GM12891 (cell line): ENCODE measurements around the gene ZNF862.
A peak's percentile ranks its signal among the peaks of the same experiment; 100 is the strongest.

Source experiments
- POLR2A ChIP-seq: IDR thresholded peaks from 2 replicates; pipeline ENCODE4 v1.6.1; 2011; ENCODE audit warnings: low read depth, low read length, control low read depth
- POLR2AphosphoS5 ChIP-seq: IDR thresholded peaks from 2 replicates; pipeline ENCODE4 v1.6.1; 2011; ENCODE audit warnings: low read depth, low read length, control low read depth
- POU2F2 ChIP-seq: IDR thresholded peaks from 2 replicates; pipeline ENCODE4 v1.6.1; 2011; ENCODE audit warnings: low read depth, mild to moderate bottlenecking, control low read depth, low read length, moderate library complexity
- TAF1 ChIP-seq: IDR thresholded peaks from 2 replicates; pipeline ENCODE4 v1.6.1; 2011; ENCODE audit warnings: low read depth, low read length, control low read depth

GRCh38 chr7:149871576-149871975 is 33.4 kb downstream of the ZNF862 start:
- no peak for TF ChIP-seq POLR2A
- 0 out of 2 replicates have a peak, but pooled peaks have one; percentile 43 for TF ChIP-seq POU2F2
- no peak for TF ChIP-seq TAF1
- TF ChIP-seq POLR2AphosphoS5: no peak
